ENCODE measurements around the gene CHRNE.

CHRNE gene

GRCh38 chr17:4945176-4945943 is 42.5 kb upstream of the CHRNE start:
- Mint-ChIP-seq H3K27me3 (no peaks in the 10 kb centered on the region), H3K27ac (ENCODE audit: low read depth) (peak overlapping the region; percentile 77), H3K4me3 (peak overlapping the region; percentile 94), H3K4me1 (peaks cover 71% of the 10 kb centered on the region), H3K36me3 (ENCODE audit: insufficient read depth) (peaks cover 66% of the 10 kb centered on the region), H3K9me3 (no peaks in the 10 kb centered on the region)
- DNase-seq (ENCODE audit: low spot score in 2 of 2) (peak in 1 of 2 donors; percentile 58), ATAC-seq (replicated peaks; ENCODE audit: extremely low read depth, poor library complexity, severe bottlenecking) (peak; percentile 10)

GRCh38 chr17:4944554-4945175 is 41.8 kb upstream of the CHRNE start:
- Mint-ChIP-seq H3K4me3 (peak overlapping the region; percentile 94), H3K4me1 (peaks cover 68% of the 10 kb centered on the region), H3K36me3 (ENCODE audit: insufficient read depth) (peaks cover 69% of the 10 kb centered on the region), H3K9me3 (no peaks in the 10 kb centered on the region), H3K27me3 (no peaks in the 10 kb centered on the region), H3K27ac (ENCODE audit: low read depth) (peak overlapping the region; percentile 77)
- ATAC-seq (replicated peaks; ENCODE audit: extremely low read depth, poor library complexity, severe bottlenecking): no peak
- DNase-seq (ENCODE audit: low spot score in 2 of 2): no peak

- peak in 1 of 2 donors; percentile 32 for DNase-seq (ENCODE audit: low spot score in 2 of 2)
- H3K4me3 Mint-ChIP-seq: peak overlapping the region; percentile 94
- H3K9me3 Mint-ChIP-seq: no peaks in the 10 kb centered on the region
- no peak for ATAC-seq (replicated peaks; ENCODE audit: extremely low read depth, poor library complexity, severe bottlenecking)
- H3K4me1 Mint-ChIP-seq: peaks cover 72% of the 10 kb centered on the region
- H3K27ac Mint-ChIP-seq (ENCODE audit: low read depth): peak overlapping the region; percentile 77
- H3K36me3 Mint-ChIP-seq (ENCODE audit: insufficient read depth): peaks cover 70% of the 10 kb centered on the region
- H3K27me3 Mint-ChIP-seq: no peaks in the 10 kb centered on the region
These were observed 41.3 kb upstream of the CHRNE start for GRCh38 chr17:4944163-4944553.

- Mint-ChIP-seq H3K4me1 (peaks cover 77% of the 10 kb centered on the region), H3K4me3 (peak overlapping the region; percentile 94), H3K9me3 (no peaks in the 10 kb centered on the region), H3K27ac (ENCODE audit: low read depth) (peak overlapping the region; percentile 87), H3K27me3 (no peaks in the 10 kb centered on the region), H3K36me3 (ENCODE audit: insufficient read depth) (peaks cover 65% of the 10 kb centered on the region)
- DNase-seq (ENCODE audit: low spot score in 2 of 2) (no peak), ATAC-seq (replicated peaks; ENCODE audit: extremely low read depth, poor library complexity, severe bottlenecking) (no peak)
These were observed 40.0 kb upstream of the CHRNE start for GRCh38 chr17:4942760-4943508.

DNA sequence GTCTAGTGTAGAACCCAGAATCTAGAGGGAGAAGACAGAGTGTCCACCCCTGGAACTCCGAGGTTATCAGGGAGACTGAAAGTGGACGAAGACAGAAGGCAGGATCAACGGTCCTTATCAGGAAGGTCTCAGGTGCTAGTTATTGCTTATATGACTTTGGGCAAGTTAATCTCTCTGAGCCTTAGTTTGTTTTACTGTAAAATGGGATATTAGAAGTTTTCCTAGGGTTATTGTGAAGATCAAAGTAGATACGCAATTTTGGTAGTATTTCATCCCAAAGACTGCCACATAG is 38.4 kb upstream of the CHRNE start:
- H3K36me3 Mint-ChIP-seq (ENCODE audit: insufficient read depth): peaks cover 51% of the 10 kb centered on the region
- ATAC-seq (replicated peaks; ENCODE audit: extremely low read depth, poor library complexity, severe bottlenecking) (no peak), DNase-seq (ENCODE audit: low spot score in 2 of 2) (no peak)
- peaks cover 77% of the 10 kb centered on the region for H3K4me1 Mint-ChIP-seq
- no peaks in the 10 kb centered on the region for H3K9me3 Mint-ChIP-seq
- peak overlapping the region; percentile 87 for H3K27ac Mint-ChIP-seq (ENCODE audit: low read depth)
- H3K27me3 Mint-ChIP-seq: no peaks in the 10 kb centered on the region
- H3K4me3 Mint-ChIP-seq: peak overlapping the region; percentile 94

DNA sequence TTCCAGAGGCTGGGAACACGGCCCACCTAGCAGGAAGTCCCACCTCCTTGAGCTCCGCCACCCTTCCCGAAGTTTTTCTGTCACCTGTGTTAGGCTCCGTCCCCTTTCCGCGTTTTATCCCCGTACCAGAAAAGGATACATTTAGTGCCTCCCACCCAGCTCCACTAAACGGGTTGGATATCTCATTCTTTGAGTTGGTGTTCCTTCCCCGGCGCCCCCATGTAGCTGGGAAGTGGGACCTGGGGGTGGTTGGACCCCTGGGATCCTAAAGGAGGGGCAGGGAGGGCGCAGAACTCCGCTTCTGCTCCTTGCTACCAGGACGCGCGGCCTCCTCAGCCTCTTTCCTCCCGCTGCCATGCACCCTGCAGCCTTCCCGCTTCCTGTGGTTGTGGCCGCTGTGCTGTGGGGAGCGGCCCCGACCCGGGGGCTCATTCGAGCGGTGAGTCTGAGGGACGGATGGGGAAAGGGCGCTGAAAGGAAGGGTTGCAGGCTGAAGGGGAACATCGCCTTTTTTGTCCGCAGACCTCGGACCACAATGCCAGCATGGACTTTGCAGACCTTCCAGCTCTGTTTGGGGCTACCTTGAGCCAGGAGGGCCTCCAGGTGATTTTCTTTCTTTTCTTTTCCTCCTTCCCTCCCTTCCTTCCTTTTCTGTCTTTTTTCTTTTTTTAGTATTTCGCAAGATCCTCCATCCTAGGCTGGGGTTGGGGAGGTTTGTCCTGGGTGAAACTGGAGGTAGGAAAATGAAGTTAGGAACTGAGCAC is 37.8 kb upstream of the CHRNE start:
- Mint-ChIP-seq H3K4me3 (peak overlapping the region; percentile 94), H3K27me3 (no peaks in the 10 kb centered on the region), H3K9me3 (no peaks in the 10 kb centered on the region), H3K27ac (ENCODE audit: low read depth) (peak overlapping the region; percentile 87), H3K36me3 (ENCODE audit: insufficient read depth) (peaks cover 47% of the 10 kb centered on the region), H3K4me1 (peaks cover 79% of the 10 kb centered on the region)
- DNase-seq (ENCODE audit: low spot score in 2 of 2) (no peak), ATAC-seq (replicated peaks; ENCODE audit: extremely low read depth, poor library complexity, severe bottlenecking) (no peak)

DNA sequence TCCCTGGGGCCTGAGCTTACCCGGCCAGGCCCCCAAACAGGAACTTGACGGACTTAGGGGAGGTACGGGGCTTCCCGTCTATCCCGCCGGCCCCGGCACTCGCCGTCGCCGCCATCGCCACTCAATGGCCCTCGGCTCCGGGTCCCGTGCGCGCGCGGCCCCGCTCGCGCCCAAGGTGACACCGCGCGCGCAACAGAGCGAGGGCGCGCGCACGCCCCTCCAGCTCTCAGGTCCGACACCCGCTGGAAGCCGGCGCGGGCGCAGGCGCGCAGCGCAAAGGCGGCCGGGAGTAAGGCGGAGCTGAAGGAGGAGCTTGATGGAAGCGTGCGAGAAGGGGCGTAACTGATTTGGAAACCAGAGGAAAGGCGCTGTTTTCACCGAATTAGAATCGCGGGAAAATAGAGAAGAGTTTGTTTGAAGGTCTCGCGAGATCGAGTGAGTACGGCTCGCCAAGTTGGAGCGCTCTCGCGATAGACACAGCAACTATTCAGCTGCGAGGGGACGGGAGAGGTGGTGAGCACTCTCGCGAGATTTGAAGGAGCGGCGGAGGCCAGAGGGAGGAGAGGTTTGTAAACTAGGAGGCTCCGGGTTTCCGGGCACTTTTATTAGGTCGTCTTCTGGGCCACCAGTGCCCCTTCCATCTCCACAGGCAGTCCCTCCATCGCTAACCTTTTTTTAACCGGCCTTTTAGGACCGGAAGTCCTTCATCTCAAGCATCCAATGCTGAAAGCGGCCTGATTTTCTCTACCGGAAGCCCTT is 37.1 kb upstream of the CHRNE start, which contains the start of the genes RNF167 and SLC25A11:
Gene RNF167, plus strand, starts transcription at position 473 of the 759 bp plus-strand sequence. CDS start 642 bp downstream, outside the sequence.
Gene SLC25A11, minus strand, starts transcription at position 251 of the 759 bp plus-strand sequence. Its CDS starts 136 bp downstream, at position 115.
- peak within 1 kb of the TSS; percentile 94 for H3K4me3 Mint-ChIP-seq
- H3K36me3 Mint-ChIP-seq (ENCODE audit: insufficient read depth): peaks cover 40% of the 10 kb centered on the region
- peak within 1 kb of the TSS; percentile 87 for H3K27ac Mint-ChIP-seq (ENCODE audit: low read depth)
- no peaks in the 10 kb centered on the region for H3K27me3 Mint-ChIP-seq
- no peaks in the 10 kb centered on the region for H3K9me3 Mint-ChIP-seq
- peak; percentile 93 to 99 for DNase-seq (ENCODE audit: low spot score in 2 of 2)
- H3K4me1 Mint-ChIP-seq: peaks cover 72% of the 10 kb centered on the region
- ATAC-seq (replicated peaks; ENCODE audit: extremely low read depth, poor library complexity, severe bottlenecking): peak; percentile 86

- Mint-ChIP-seq H3K4me1 (peaks cover 70% of the 10 kb centered on the region), H3K4me3 (peak overlapping the region; percentile 94), H3K27ac (ENCODE audit: low read depth) (peak overlapping the region; percentile 87), H3K9me3 (no peaks in the 10 kb centered on the region), H3K27me3 (no peaks in the 10 kb centered on the region), H3K36me3 (ENCODE audit: insufficient read depth) (peaks cover 36% of the 10 kb centered on the region)
- ATAC-seq (replicated peaks; ENCODE audit: extremely low read depth, poor library complexity, severe bottlenecking) (peak; percentile 1), DNase-seq (ENCODE audit: low spot score in 2 of 2) (peak in 1 of 2 donors; percentile 29)
These were observed 36.6 kb upstream of the CHRNE start for GRCh38 chr17:4939546-4939795.

GRCh38 chr17:4938688-4939545 is 36.0 kb upstream of the CHRNE start:
- Mint-ChIP-seq H3K27me3 (no peaks in the 10 kb centered on the region), H3K27ac (ENCODE audit: low read depth) (peak overlapping the region; percentile 50), H3K36me3 (ENCODE audit: insufficient read depth) (peaks cover 36% of the 10 kb centered on the region), H3K4me3 (peak overlapping the region; percentile 94), H3K4me1 (peaks cover 70% of the 10 kb centered on the region), H3K9me3 (no peaks in the 10 kb centered on the region)
- no peak for ATAC-seq (replicated peaks; ENCODE audit: extremely low read depth, poor library complexity, severe bottlenecking)
- DNase-seq (ENCODE audit: low spot score in 2 of 2): no peak

DNA sequence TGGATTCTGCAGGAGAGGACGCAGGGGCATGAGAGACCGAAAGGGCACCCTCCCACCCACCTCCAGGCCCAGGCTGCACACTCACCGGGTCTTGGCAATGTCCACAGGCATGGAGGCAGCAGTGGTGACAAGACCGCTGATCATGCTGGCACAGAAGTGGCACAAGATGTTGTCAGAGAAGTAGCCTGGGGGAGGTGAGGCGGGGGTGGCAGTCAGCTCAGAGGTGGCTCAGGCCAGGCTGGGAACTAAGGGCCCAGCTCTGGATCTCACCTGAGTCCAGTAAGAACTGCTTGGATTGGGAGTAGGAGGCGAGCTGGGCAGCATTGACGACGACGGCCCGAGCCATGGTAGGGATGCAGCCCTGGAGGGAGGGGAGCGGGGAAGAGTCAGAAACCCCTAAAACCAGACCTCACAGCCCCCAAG is 35.2 kb upstream of the CHRNE start:
- ATAC-seq (replicated peaks; ENCODE audit: extremely low read depth, poor library complexity, severe bottlenecking) (no peak), DNase-seq (ENCODE audit: low spot score in 2 of 2) (no peak)
- Mint-ChIP-seq H3K9me3 (no peaks in the 10 kb centered on the region), H3K4me1 (peaks cover 70% of the 10 kb centered on the region), H3K27ac (ENCODE audit: low read depth) (peak overlapping the region; percentile 50), H3K36me3 (ENCODE audit: insufficient read depth) (peaks cover 32% of the 10 kb centered on the region), H3K4me3 (peak overlapping the region; percentile 94), H3K27me3 (no peaks in the 10 kb centered on the region)

DNA sequence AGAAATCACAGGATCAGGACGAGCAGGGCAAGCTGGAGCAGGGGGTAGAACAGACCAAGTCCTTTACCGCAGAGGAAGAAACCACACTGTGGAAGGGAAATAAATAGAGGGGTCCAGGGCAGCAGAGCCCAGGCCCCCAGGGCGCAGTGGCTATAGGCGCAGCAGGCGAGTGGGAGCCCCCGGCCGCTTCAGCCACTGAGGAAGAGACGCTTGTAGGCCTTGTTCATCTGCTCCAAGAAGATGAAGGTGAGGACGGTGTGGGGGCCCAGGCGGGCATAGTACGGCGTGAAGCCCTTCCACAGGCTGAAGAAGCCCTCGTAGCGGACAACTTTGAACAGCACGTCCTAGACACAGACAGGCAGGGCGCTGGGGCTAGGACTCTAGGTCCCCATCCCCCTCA is 34.7 kb upstream of the CHRNE start:
- Mint-ChIP-seq H3K9me3 (no peaks in the 10 kb centered on the region), H3K27ac (ENCODE audit: low read depth) (no peak overlapping the region), H3K36me3 (ENCODE audit: insufficient read depth) (peaks cover 31% of the 10 kb centered on the region), H3K4me1 (peaks cover 65% of the 10 kb centered on the region), H3K27me3 (no peaks in the 10 kb centered on the region), H3K4me3 (no peak overlapping the region)
- ATAC-seq (replicated peaks; ENCODE audit: extremely low read depth, poor library complexity, severe bottlenecking) (no peak), DNase-seq (ENCODE audit: low spot score in 2 of 2) (no peak)
